GM19455 (cell line): ENCODE measurements around the gene TIAM1.
"Not testable (repeated sequence)": the region's sequence is repeated elsewhere in the genome, so short reads cannot be mapped to it uniquely, and the experiment has no call there.

Experiments used
- ATAC-seq: cut with Tn5 transposase; IDR thresholded peaks from one replicate; pipeline ENCODE4 v1.9.1; 2021; ENCODE audit not compliant: unreplicated experiment

TIAM1 gene

DNA sequence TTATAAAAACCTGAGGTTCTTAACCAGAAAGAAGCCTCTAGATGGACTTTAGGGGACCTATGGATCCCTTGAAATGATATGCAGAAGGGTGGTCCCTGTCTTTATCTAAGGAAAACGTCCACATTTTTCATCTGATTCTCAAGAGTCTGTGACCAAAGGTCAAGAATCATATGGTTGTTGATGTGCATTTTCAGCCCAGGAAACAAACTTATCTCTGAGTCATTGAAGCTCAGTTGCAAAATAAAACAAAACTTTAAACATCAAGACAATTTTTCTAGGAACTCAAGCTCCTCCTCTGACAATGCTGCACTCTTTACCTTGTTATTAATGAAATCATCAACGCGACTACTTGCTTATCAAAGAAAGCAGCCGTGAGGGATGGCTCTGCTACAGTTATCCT, 83.3 kb downstream of the TIAM1 start:
- no peak for ATAC-seq

DNA sequence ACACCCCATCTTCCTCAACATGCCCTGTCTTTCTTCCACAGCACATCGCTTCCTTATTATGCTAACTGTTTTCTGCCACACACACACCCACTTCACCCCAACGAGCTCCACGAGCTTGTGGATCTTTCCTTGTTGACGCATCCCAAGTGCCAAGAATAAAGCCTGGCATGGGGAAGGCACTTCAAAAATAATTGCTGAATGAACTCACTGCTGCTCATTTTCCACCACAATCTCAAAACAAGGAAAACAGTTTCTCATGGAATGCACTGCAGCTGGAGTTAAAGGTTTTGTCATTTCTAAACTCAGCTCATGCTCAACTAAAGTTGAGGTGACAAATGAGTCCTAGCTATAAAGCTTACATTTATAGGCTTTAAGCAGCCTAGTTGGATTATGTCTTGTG, 86.0 kb downstream of the TIAM1 start:
- no peak for ATAC-seq

DNA sequence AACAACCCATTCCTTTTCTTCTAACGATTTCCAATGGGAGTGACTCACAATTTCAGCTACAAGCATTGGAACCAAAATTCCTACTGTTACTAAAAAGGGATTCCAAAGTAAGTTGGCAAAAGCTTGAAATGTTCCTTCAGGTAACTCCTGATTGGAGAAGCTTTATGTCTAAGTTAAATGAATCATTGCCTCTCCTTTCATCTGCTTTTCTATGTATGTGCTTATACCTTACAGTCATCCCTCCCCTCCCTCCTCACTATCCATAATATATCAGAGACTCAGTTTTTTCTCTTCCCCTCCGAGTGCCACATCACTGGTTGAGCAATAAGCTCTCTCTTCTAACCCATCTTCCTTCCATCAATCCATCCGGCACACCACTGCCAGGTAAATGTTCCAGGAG, 86.8 kb downstream of the TIAM1 start:
- ATAC-seq = no peak

DNA sequence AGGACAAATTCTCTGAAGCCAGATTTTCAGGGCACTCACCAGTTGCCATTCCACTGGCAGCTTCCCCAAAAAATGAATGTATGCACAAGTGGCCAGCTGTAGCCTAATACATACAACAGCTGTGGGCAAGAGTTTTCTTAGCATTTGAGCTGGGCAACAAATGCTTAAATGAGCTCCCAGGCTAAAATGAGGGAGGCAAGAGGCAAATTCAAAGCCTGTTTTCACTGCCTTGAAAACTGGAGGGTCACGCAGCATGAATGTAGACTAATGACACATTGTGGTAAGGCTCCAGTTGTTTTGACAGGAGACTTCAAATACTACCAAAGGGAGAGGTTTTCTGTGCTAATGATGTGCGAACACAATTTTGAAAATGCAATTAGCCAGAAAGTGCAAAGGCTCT, 88.2 kb downstream of the TIAM1 start:
- no peak for ATAC-seq

DNA sequence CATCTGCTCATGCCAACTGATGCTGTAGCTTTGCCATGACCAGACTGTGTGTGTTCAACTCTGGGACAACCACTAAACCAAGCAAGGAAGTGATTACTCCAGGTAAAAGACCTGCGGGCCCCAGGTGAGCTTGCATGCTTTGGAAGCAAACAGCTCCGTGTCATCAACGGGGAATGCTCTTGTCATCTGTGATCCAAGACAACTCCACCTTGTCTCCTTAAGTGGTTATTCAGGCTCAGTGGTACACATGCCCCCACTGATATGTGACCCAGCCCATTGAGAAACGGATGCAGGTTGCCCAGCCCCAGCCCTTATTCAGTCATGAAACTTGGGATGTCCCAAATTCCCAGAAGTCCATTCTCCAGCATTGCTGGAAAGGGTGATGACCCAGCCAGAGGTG, 89.0 kb downstream of the TIAM1 start:
- ATAC-seq = no peak

DNA sequence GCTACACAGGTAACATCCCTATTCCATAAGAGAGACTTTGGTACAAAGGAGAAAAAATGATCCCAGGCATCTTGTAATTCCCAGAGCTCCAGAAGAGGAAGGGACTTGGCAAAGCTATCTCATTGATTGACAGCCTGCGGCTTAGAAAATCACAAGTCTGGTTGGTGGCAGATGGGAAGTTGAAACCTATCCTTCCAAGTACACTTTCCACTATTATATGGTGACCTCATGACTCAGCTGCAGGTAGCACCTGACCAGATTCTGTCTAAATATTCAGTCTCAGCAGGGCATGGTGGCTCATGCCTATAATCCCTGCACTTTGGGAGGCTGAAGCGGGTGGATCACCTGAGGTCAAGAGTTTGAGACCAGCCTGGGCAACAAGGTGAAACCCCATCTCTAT, 89.9 kb downstream of the TIAM1 start:
- no peak for ATAC-seq

DNA sequence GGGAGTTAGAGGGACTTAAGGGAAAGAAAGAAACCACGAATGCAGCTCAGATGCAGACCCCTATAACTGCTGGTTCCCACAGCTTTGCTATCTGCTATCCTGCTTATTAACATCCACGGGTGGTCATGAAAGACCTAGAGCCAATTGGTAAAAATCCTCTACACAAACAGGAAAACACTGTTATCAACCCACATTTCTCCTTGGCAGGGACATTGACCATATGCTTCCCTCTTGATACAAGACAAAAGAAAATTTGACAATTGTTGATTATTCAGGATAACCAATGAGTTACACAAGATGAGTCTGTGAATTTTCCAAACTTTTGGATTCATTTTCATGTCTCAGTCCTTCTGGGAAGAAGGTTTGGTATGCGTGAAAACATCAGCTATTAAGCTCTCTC, 90.4 kb downstream of the TIAM1 start:
- no peak for ATAC-seq

DNA sequence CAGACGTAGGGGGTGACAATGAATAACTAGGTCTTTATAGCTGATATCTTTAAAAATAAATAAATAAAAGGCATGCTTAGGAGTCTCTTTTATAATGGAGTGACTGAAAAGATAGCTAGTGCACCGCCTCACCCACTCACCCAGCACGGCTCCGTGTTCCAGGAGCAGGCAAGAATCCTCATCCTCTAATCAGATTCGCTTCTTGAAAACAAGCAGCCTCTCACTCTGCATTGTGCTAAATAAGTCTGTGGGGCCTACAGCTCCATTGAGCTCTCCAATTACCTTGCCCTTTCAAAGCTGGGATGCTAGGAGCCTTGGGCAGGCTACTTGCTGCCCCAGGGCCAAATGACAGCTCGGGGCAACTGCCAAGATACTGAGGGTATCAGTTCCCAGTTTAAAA, 91.5 kb downstream of the TIAM1 start:
- no peak for ATAC-seq

DNA sequence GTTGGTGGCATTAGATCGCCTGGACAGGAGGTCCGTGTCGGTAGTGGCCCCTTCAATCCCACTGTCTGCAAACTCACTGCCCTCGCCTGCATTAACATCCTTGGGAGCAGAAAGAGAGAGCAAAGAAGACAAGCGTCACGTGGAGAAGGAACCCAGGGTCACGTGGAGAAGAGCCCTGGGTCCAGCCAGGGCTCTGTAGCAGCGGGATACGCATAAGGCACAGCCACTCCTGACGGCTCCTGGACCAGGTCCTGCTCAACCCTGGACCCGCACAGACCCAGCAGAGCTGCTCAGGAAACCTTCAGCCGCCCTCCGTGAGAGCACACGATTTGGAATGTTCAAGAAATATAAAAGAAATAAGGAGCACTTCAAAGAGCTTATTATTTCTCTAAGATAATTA, 92.0 kb downstream of the TIAM1 start:
- no peak for ATAC-seq

DNA sequence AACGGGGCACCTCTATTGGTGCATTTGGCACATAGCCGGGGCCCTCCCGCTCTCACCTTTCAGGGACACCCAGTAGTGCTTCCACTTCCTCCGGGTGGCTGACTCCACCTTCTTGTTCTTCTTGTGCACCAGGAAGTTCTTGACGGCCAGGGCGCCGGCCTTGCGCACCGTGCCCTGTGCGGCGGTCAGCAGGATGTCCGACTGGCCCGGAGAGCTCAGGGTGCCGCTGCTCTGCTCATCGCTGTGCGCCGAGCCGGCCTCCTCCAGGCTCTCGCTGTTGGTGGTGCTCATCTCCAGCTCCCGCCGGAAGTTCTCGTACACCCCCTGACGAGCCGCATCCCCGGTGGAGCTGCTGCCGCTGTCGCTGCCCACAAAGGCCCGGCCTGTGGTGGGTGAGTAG, 92.4 kb downstream of the TIAM1 start:
- ATAC-seq = no peak

DNA sequence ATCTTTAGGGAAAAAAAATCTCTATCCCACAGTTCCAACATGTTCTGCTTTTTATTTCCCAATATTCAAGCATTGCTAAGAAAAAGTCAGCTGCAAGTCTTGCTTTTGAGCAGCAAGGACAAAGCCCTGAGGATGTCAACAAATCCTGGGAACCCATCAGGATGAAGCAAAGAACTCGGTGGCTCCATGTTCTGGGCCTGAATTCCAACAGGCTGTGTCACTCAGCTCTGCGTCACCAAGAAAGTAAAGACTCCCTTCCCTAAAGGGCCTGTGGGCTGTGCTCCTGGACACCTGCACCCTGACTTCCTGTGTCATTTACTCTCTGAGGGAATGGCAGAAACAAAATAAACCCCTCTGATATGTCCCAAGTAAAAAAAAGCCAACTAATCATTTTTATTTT, 95.5 kb downstream of the TIAM1 start:
- ATAC-seq = no peak

DNA sequence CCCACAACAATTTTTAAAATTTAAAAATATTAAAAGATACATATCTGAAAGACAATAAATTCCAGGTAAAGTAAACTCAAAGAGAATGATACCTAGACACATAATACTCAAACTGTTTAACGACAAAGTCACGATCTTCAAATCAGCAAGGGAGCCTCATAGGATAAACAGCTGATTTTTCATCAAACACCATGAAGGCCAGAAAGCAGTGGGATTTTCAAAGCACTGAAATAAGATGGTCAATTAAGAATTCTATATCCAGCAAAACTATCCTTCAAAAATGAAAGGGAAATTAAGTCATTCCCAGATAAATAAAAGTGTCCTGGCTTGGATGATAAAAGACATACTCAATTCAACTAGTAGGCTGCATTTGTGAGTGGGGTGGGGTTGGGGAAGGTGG, 100.5 kb downstream of the TIAM1 start:
- no peak for ATAC-seq

DNA sequence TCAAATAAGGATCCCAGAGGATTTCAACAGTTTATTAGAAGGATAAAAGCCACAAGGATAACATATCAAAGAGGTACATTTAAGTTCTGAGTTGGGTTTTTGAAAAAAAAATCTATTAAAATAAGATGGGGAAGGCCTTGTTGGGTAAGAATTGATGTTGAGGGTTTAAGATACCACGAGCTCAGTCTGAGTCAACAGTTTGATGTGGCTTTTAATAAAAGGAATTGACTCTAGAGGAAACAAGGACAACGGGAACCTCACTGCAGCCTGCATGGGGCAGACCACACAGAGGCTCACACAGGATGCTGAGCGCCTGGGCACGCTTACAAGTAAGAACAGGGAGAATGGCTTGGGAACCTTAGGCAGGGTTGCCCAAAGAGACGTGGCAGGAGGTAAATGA, 107.5 kb downstream of the TIAM1 start:
- ATAC-seq = no peak

DNA sequence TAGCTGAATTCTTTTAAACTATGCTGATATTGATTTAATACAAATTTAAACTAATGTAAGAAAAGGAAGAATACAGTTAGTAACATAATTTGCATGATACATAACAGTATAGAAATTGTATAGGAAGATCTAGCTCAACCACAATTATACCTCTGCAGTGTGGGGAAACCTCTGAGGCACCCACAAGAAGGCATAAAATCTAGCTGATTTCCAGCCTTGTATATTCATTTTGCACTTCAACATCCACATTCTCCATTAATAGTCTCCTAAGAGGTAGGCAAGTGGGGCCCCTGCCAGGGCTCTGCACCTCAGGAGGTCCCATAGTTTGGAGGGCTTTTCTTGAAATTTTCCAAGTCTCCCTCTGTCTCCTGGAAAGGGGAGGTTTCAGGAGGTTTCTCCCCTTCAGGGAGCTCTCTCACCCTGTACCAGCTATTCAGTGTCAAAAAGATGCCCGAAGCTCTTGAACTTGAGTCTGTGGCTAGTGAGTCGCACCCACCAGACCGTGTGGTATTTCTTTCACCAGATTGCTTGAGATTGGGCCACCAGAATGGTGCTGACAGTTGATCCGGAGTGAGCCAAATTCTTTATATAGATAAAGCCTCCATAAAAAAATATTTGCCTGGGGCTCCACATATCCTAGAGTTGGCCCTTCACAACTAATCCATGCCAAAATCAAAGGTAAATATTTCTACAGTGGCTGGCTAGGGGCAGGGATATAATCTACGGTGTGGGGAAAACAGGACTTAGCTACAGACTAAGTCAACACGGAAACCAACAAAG, 108.2 kb downstream of the TIAM1 start:
- no peak for ATAC-seq

DNA sequence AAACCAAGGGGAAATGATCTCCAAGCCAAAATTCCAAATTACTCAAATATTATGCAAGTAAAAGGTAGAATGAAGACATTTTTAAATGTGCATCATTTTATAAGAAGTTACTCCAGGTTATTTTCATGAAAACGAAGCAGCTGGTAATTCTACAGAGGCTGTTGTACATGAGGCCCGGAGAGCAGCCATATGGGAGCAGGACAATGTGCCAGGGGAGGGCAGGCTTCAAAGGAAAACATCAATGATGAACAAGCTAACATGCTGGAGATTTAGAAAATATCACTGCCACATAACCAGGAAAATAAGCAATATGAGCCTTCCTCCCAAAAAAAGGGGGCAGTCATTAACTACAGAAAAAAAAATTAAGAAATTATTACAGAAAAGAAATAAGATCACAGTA, 109.1 kb downstream of the TIAM1 start:
- ATAC-seq = no peak

DNA sequence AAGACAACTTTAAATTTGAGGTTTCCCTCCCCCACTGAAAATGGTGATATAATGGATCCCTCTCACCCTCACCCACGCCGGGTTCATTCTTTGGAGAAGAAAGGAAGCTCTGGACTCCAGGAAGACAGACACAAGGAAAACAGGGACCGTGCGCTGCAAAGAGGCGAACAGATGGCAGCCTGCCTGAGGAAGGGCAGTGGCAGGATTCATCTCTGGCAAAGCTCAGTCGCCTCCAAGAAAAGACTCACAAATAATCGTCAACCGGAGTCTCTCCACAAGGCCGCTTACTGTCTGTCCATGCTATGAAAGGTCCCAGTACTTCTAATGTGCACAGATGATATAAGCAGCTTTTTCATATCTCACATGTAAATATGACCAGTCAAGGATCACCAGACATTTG, 110.3 kb downstream of the TIAM1 start:
- ATAC-seq = no peak

DNA sequence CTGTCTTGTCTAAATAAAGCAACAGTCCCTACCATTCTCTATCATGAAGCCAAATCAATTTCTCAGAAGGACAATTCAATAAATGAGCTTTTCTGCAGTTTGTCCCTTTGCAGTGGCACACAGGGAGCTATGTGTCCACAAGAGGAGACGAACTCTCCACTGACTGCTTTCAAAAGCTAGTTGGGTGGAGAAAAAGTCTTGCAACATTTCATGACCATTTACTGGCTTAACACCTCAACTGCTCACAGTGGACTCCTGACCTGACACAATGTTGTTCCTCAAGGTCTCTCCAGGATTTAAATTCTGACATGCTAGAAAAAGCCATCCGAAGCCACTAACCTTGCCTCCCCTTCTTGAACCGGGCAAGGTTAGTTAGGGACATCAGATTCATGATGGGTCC, 111.7 kb downstream of the TIAM1 start:
- no peak for ATAC-seq

DNA sequence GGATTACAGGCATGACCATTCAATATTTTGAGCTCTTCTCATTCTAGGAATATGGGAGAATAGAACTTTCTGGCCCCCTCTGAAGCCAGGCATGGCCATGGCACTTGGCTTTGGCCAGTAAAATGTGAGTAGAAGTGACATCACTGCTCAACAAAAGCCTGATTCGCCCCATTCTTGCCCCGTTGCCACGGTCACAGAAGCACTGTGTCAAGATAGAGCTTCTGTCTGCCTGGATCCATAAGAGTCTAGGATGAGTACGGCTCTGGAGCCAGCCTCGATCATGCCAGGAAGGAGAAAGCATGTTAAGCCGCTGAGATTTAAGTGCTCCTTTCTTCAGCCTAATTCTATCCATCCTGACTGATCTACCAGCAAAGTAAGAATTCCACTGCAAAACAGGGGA, 113.1 kb downstream of the TIAM1 start:
- no peak for ATAC-seq

DNA sequence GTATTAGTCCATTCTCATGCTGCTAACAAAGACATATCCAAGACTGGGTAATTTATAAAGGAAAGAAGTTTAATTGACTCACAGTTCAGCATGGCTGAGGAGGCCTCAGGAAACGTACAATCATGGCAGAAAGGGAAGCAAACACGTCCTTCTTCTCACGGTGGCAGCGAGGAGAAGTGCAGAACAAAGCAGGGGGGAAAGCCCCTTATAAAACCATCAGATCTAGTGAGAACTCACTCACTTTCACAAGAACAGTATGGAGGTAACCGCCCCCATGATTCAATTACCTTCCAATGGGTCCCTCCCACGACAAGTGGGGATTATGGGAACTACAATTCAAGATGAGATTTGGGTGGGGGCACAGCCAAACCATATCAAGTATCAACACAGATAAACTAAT, 115.3 kb downstream of the TIAM1 start:
- ATAC-seq = not testable (repeated sequence)

DNA sequence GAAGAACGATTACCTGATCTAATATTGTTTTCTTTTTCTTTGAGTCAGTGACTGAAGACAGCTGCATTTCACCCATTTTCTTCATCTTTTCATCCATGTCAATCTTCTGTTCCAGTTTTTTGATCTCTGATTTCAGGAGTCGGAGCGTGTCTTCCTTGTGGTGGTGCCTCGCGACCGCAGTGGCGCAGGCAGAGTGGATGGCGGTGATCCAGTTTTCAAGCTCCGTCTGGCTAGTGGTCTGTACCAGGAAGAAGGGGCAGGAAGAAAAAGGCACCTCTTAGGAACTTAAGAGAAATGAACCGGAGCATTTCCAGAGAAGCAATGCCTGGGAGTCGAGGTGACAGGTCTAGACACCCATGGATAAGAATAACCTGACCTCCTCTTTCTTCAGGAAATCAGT, 118.3 kb downstream of the TIAM1 start:
- ATAC-seq = no peak

DNA sequence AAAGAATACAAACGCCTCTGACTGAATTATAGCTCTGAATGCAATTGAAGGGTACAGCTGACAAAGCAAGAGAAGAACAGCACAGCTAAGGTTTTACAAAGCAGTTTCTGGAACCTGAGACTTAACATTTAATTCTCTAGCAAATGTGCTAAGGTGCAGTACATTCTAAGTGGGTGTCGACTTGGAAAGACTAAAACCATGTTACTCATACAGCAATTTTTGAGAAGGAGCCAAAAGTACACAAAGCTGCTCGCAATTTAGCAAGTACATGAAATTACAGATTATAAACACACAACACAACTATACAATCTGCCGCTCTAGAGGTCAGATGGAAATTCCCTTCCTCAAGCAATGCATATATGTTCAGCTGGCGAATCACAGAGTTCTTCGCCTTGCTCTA, 121.9 kb downstream of the TIAM1 start:
- no peak for ATAC-seq

DNA sequence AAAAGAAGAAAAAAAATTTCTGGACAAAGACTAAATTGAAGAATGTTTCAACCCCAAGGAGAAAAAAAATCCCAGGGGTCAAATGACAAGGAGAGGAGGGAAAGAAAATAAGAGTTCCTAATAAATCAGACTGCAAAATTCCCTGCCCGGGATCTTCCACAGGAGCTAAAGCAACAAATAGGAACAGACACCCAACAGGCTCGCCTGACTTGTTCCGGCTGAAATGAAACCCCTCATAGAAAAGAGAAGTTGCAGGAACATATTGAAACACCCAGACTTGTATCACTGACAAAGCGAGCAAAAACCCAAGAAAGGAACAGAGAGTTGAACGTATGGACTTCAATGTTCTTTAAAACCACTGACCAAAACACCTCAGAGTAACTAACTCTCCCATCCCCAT, 123.0 kb downstream of the TIAM1 start:
- ATAC-seq = no peak

DNA sequence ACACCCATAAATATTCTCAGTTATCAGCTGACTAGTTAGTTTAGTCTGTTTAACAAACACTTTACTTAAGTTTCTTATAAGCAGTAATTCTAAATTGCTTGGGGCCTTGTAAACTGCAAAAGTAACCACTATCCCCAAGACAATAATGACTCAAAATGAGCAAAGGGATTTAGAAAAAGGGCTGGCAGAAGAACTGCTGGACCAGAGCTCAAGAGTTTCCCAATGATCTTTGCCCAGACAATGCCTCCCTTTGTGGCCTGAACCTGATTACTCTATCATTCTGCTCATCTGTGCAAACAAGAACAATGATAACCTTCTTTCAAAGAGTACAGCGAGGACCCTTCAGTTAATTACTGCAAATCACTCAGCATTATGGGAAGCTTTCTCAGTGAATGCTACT, 123.5 kb downstream of the TIAM1 start:
- ATAC-seq = no peak
